Measurements from ENCODE around the gene SLC6A4. TPM values are rescaled to one million over a fixed set of nuclear protein-coding genes. Genes with fewer than 3 reads are reported as not detected.

SLC6A4 gene
- total RNA-seq, 1 experiment from 2014 or later: 0.30 TPM

- Histone ChIP-seq H3K27me3 (ENCODE audit: insufficient read depth, low read length) (no peaks in the 10 kb centered on the region), H3K4me1 (ENCODE audit: control insufficient read depth in 1 of 2, insufficient read depth in 2 of 2, low read length in 2 of 2) (no peaks in the 10 kb centered on the region), H3K27ac (ENCODE audit: low read depth, low read length) (no peak overlapping the region), H4K20me1 (ENCODE audit: insufficient read depth) (peaks cover 4% of the 10 kb centered on the region; the same call in 1 of the 2 replicates), H3K36me3 (ENCODE audit: control insufficient read depth in 1 of 2, insufficient read depth in 2 of 2, low read length in 2 of 2) (peaks cover 10 to 29% of the 10 kb centered on the region in 2 experiments; a peak in 3 of 4 replicates), H2AFZ (ENCODE audit: low read depth, low read length, poor library complexity, severe bottlenecking) (no peak overlapping the region), H3K9ac (ENCODE audit: low read length) (no peak overlapping the region), H3K9me3 (ENCODE audit: control insufficient read depth in 1 of 2, insufficient read depth in 1 of 2, low read depth in 1 of 2, low read length in 2 of 2) (no peaks in the 10 kb centered on the region), H3K4me2 (ENCODE audit: low read length) (no peak overlapping the region), H3K79me2 (ENCODE audit: insufficient read depth, low read length) (no peaks in the 10 kb centered on the region), H3K4me3 (replicated peaks in 1 of 2; ENCODE audit: low read depth in 1 of 2, low read length in 2 of 2) (no peak overlapping the region), H3K9me2 (ENCODE audit: insufficient read depth) (no peaks in the 10 kb centered on the region)
- TF ChIP-seq EGR1 (IDR thresholded peaks at IDR 0.05; ENCODE audit: low read depth) (no peak), EZH2phosphoT487 (IDR thresholded peaks at IDR 0.05; ENCODE audit: borderline replicate concordance) (no peak), SP1 (IDR thresholded peaks at IDR 0.05; ENCODE audit: low read depth) (no peak), CBX3 (IDR thresholded peaks at IDR 0.05; ENCODE audit: low read depth) (no peak), ELF1 (IDR thresholded peaks at IDR 0.05; ENCODE audit: borderline replicate concordance, low read depth) (no peak), ZFX (IDR thresholded peaks at IDR 0.05) (no peak), YY1 (IDR thresholded peaks at IDR 0.05; ENCODE audit: extremely low read depth, insufficient replicate concordance, low read depth, low read length) (no peak), EZH2 (IDR thresholded peaks at IDR 0.05) (no peak), MAX (IDR thresholded peaks at IDR 0.05) (no peak), TCF7L2 (IDR thresholded peaks at IDR 0.05; ENCODE audit: borderline replicate concordance, extremely low read depth, insufficient read depth, insufficient read length) (no peak), JUND (IDR thresholded peaks at IDR 0.05) (no peak), SRF (IDR thresholded peaks at IDR 0.05; ENCODE audit: low read depth) (no peak), POLR2AphosphoS5 (IDR thresholded peaks at IDR 0.05; ENCODE audit: low read depth, low read length) (no peak), ZBTB33 (IDR thresholded peaks at IDR 0.05; ENCODE audit: extremely low read depth, insufficient replicate concordance, low read length) (no peak), CTCF (IDR thresholded peaks at IDR 0.05 in 2 of 3, conservative IDR thresholded peaks at IDR 0.05 in 1 of 3; ENCODE audit: borderline replicate concordance in 1 of 3, insufficient read depth in 1 of 3, low read depth in 2 of 3, low read length in 2 of 3) (no peak)
- TF ChIP-seq, protein P1, sequence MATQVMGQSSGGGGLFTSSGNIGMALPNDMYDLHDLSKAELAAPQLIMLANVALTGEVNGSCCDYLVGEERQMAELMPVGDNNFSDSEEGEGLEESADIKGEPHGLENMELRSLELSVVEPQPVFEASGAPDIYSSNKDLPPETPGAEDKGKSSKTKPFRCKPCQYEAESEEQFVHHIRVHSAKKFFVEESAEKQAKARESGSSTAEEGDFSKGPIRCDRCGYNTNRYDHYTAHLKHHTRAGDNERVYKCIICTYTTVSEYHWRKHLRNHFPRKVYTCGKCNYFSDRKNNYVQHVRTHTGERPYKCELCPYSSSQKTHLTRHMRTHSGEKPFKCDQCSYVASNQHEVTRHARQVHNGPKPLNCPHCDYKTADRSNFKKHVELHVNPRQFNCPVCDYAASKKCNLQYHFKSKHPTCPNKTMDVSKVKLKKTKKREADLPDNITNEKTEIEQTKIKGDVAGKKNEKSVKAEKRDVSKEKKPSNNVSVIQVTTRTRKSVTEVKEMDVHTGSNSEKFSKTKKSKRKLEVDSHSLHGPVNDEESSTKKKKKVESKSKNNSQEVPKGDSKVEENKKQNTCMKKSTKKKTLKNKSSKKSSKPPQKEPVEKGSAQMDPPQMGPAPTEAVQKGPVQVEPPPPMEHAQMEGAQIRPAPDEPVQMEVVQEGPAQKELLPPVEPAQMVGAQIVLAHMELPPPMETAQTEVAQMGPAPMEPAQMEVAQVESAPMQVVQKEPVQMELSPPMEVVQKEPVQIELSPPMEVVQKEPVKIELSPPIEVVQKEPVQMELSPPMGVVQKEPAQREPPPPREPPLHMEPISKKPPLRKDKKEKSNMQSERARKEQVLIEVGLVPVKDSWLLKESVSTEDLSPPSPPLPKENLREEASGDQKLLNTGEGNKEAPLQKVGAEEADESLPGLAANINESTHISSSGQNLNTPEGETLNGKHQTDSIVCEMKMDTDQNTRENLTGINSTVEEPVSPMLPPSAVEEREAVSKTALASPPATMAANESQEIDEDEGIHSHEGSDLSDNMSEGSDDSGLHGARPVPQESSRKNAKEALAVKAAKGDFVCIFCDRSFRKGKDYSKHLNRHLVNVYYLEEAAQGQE (IDR thresholded peaks at IDR 0.05; ENCODE audit: low read depth): no peak
- RAD21 ChIA-PET (ENCODE audit: low non-redundant PET in 1 of 2, low total read pairs in 2 of 2, uncharacterized antibody in 2 of 2, unreplicated experiment in 2 of 2): no interaction called here
- POLR2A ChIA-PET: no interaction called here
- DNase-seq (ENCODE audit: low read depth, low spot score) (no peak), ATAC-seq (no peak)
- CTCF ChIA-PET: no interaction called here
- intact Hi-C loops (cut with micrococcal nuclease): no loop called here
- no TSS peak for BruUV-seq (replicated peaks)
These were observed 14.0 kb upstream of the SLC6A4 start for GRCh38 chr17:30249460-30249859.
